GM19372 (cell line): ENCODE data around the gene PCDHGB7.
"Not testable (repeated sequence)": the region's sequence is repeated elsewhere in the genome, so short reads cannot be mapped to it uniquely, and the experiment has no call there.

Source experiments
- ATAC-seq: cut with Tn5 transposase; IDR thresholded peaks from one replicate; pipeline ENCODE4 v1.9.1; 2021; ENCODE audit warnings: mild to moderate bottlenecking, low read depth, moderate library complexity; ENCODE audit not compliant: unreplicated experiment

PCDHGB7 gene

GRCh38 chr5:141417494-141418172 lies at the start of gene PCDHGB7:
TSS of gene PCDHGB7 (plus strand) at chr5:141417677. CDS start at chr5:141417860, 183 bp downstream.
- ATAC-seq = not testable (repeated sequence)

- no peak for ATAC-seq
These were observed 47.3 kb upstream of the PCDHGB7 start, which contains the start of gene PCDHGB3 for GRCh38 chr5:141369994-141370848. TSS of gene PCDHGB3 (plus strand) at chr5:141370242. CDS start at chr5:141370395, 153 bp downstream.

- ATAC-seq = no peak
These were observed 45.7 kb upstream of the PCDHGB7 start for GRCh38 chr5:141371572-141372475.

- ATAC-seq = no peak
These were observed 43.7 kb upstream of the PCDHGB7 start, which contains the start of gene PCDHGA6 for GRCh38 chr5:141373673-141374317. TSS of gene PCDHGA6 (plus strand) at chr5:141373891. CDS start at chr5:141374084, 193 bp downstream.

- ATAC-seq = no peak
These were observed 42.9 kb upstream of the PCDHGB7 start for GRCh38 chr5:141374627-141375026.

- not testable (repeated sequence) for ATAC-seq
These were observed 41.9 kb upstream of the PCDHGB7 start for GRCh38 chr5:141375444-141376155.

GRCh38 chr5:141382469-141383294 lies 34.8 kb upstream of the PCDHGB7 start, which contains the start of gene PCDHGA7:
TSS of gene PCDHGA7 (plus strand) at chr5:141382742. CDS start at chr5:141382900, 158 bp downstream.
- ATAC-seq = no peak

GRCh38 chr5:141383345-141383744 lies 34.1 kb upstream of the PCDHGB7 start:
- ATAC-seq = no peak

- no peak for ATAC-seq
These were observed 32.8 kb upstream of the PCDHGB7 start for GRCh38 chr5:141384471-141385267.

GRCh38 chr5:141387557-141388311 lies 29.7 kb upstream of the PCDHGB7 start, which contains the start of gene PCDHGB4:
TSS of gene PCDHGB4 (plus strand) at chr5:141387698. CDS start at chr5:141387885, 187 bp downstream.
- not testable (repeated sequence) for ATAC-seq

- no peak for ATAC-seq
These were observed 28.8 kb upstream of the PCDHGB7 start for GRCh38 chr5:141388661-141389060.

- no peak for ATAC-seq
These were observed 28.1 kb upstream of the PCDHGB7 start for GRCh38 chr5:141389153-141390042.

GRCh38 chr5:141392429-141393198 lies 24.9 kb upstream of the PCDHGB7 start, which contains the start of gene PCDHGA8:
TSS of gene PCDHGA8 (plus strand) at chr5:141392633. CDS start at chr5:141392814, 181 bp downstream.
- no peak for ATAC-seq

- ATAC-seq = no peak
These were observed 24.2 kb upstream of the PCDHGB7 start for GRCh38 chr5:141393267-141393666.
